Stimulated activated CD8-positive, alpha-beta memory T cell treated with anti-CD3 and anti-CD28 coated beads, Interleukin-12 subunit alpha, Interleukin-12 subunit beta, amount 100 ng/mL, for 1 hour (primary cell): Measurements from ENCODE around the gene DLGAP1.

Source experiments
- DNase-seq: peaks from one replicate; pipeline ENCODE4 v3.0.0-alpha.2; 2020; ENCODE audit warnings: low read depth

DLGAP1 gene

GRCh38 chr18:3985664-3986063 is 469.4 kb downstream of the DLGAP1 start:
- no peak for DNase-seq

- no peak for DNase-seq
These were observed 470.1 kb downstream of the DLGAP1 start for GRCh38 chr18:3985020-3985419.

GRCh38 chr18:3984163-3984757 is 470.8 kb downstream of the DLGAP1 start:
- DNase-seq: no peak

GRCh38 chr18:3983351-3983969 is 471.6 kb downstream of the DLGAP1 start:
- DNase-seq: no peak

GRCh38 chr18:3982541-3982940 is 472.6 kb downstream of the DLGAP1 start:
- DNase-seq: no peak

GRCh38 chr18:3979024-3979423 is 476.1 kb downstream of the DLGAP1 start:
- DNase-seq: no peak

GRCh38 chr18:3973191-3973850 is 481.8 kb downstream of the DLGAP1 start:
- DNase-seq: no peak

GRCh38 chr18:3972291-3972930 is 482.7 kb downstream of the DLGAP1 start:
- DNase-seq: no peak

GRCh38 chr18:3970929-3971328 is 484.2 kb downstream of the DLGAP1 start:
- DNase-seq: no peak

- DNase-seq: no peak
These were observed 487.5 kb downstream of the DLGAP1 start for GRCh38 chr18:3967359-3968180.

GRCh38 chr18:3966642-3967358 is 488.3 kb downstream of the DLGAP1 start:
- no peak for DNase-seq

GRCh38 chr18:3966246-3966641 is 488.9 kb downstream of the DLGAP1 start:
- DNase-seq: no peak

GRCh38 chr18:3960977-3961376 is 494.1 kb downstream of the DLGAP1 start:
- DNase-seq: no peak

- DNase-seq: no peak
These were observed 495.0 kb downstream of the DLGAP1 start for GRCh38 chr18:3960142-3960541.

- no peak for DNase-seq
These were observed 503.1 kb downstream of the DLGAP1 start for GRCh38 chr18:3952031-3952430.

GRCh38 chr18:3950668-3951404 is 504.3 kb downstream of the DLGAP1 start:
- DNase-seq: no peak

- no peak for DNase-seq
These were observed 506.1 kb downstream of the DLGAP1 start for GRCh38 chr18:3948958-3949357.

- DNase-seq: no peak
These were observed 507.7 kb downstream of the DLGAP1 start for GRCh38 chr18:3947383-3947782.

- DNase-seq: no peak
These were observed 519.8 kb downstream of the DLGAP1 start for GRCh38 chr18:3935305-3935704.

GRCh38 chr18:3932276-3932675 is 522.8 kb downstream of the DLGAP1 start:
- DNase-seq: no peak
